WTC11 (cell line): Measurements from ENCODE around the gene BRSK2.

Source experiments
- E2F4 ChIP-seq: sonication (generic); formaldehyde crosslinking; IDR thresholded peaks from 2 replicates; pipeline ENCODE4 v1.8.1; 2022; ENCODE audit warnings: low read depth, mild to moderate bottlenecking, moderate library complexity, missing genetic modification reagents, borderline replicate concordance
- EMX1 ChIP-seq: fragments of 250-450 bp; sonication (Bioruptor Pico); IDR thresholded peaks from 2 replicates; pipeline ENCODE4 v1.8.0; 2021; ENCODE audit warnings: mild to moderate bottlenecking
- TF ChIP-seq, protein P1 (sequence below): sonication (generic); formaldehyde crosslinking; IDR thresholded peaks from 2 replicates; pipeline ENCODE4 v1.8.0; 2022; ENCODE audit warnings: mild to moderate bottlenecking, missing genetic modification reagents
- TF ChIP-seq, protein P2 (sequence below): fragments of 200-600 bp; IDR thresholded peaks from 2 replicates; pipeline ENCODE4 v1.8.0; 2022; ENCODE audit warnings: antibody characterized with exemption

- TF ChIP-seq, protein P1, sequence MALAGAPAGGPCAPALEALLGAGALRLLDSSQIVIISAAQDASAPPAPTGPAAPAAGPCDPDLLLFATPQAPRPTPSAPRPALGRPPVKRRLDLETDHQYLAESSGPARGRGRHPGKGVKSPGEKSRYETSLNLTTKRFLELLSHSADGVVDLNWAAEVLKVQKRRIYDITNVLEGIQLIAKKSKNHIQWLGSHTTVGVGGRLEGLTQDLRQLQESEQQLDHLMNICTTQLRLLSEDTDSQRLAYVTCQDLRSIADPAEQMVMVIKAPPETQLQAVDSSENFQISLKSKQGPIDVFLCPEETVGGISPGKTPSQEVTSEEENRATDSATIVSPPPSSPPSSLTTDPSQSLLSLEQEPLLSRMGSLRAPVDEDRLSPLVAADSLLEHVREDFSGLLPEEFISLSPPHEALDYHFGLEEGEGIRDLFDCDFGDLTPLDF: no peak
- TF ChIP-seq, protein P2, sequence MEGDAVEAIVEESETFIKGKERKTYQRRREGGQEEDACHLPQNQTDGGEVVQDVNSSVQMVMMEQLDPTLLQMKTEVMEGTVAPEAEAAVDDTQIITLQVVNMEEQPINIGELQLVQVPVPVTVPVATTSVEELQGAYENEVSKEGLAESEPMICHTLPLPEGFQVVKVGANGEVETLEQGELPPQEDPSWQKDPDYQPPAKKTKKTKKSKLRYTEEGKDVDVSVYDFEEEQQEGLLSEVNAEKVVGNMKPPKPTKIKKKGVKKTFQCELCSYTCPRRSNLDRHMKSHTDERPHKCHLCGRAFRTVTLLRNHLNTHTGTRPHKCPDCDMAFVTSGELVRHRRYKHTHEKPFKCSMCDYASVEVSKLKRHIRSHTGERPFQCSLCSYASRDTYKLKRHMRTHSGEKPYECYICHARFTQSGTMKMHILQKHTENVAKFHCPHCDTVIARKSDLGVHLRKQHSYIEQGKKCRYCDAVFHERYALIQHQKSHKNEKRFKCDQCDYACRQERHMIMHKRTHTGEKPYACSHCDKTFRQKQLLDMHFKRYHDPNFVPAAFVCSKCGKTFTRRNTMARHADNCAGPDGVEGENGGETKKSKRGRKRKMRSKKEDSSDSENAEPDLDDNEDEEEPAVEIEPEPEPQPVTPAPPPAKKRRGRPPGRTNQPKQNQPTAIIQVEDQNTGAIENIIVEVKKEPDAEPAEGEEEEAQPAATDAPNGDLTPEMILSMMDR: no peak
- TF ChIP-seq E2F4 (CRISPR knock-in tag) (no peak), EMX1 (no peak)
Observed at GRCh38 chr11:1435820-1436467, 46.2 kb downstream of the BRSK2 start.
